Ovary (tissue), 3 donors: ENCODE data around the gene MED31.

Experiments used
- CTCF ChIP-seq, 3 donors: fragments of 450-650 bp in 2 of 3; fragments of 200-600 bp in 1 of 3; IDR thresholded peaks; one replicate each; pipeline versions ENCODE4 v1.5.1 to v1.8.0; 2016 to 2022; ENCODE audit warnings: antibody characterized with exemption in 3 of 3, mild to moderate bottlenecking in 1 of 3
- POLR2A ChIP-seq: fragments of 450-650 bp; IDR thresholded peaks from one replicate; pipeline ENCODE4 v1.6.1; 2017; ENCODE audit warnings: antibody characterized with exemption, mild to moderate bottlenecking, moderate library complexity
- donor health status: DM: no; HTN: no; CAD: no.

DNA sequence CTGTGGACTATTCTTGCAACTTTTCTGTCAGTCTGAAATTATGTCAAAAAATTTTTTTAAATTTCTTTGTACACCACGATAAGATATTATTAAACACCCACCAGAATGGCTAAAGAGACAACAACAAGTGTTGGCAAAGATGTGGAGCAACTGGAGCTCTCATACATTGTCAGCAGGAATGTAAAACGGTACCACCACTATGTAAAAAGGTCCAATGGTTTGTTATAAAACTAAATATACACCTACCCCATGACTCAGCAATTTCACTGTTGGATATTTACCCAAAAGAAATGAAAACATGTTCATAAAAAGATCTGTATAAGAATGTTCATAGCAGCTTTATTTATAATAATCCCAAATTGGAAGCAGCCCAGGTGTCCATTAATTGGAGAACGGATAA, 18.1 kb downstream of the MED31 start:
- TF ChIP-seq CTCF (IDR thresholded peaks at IDR 0.05) (no peak), POLR2A (no peak)
